ENCODE data around the gene GET3. TPM values are rescaled to one million over a fixed set of nuclear protein-coding genes. Genes with fewer than 3 reads are reported as not detected.

GET3 gene
- total RNA-seq, 1 donor from 2014 or later, result 86.6 TPM

DNA sequence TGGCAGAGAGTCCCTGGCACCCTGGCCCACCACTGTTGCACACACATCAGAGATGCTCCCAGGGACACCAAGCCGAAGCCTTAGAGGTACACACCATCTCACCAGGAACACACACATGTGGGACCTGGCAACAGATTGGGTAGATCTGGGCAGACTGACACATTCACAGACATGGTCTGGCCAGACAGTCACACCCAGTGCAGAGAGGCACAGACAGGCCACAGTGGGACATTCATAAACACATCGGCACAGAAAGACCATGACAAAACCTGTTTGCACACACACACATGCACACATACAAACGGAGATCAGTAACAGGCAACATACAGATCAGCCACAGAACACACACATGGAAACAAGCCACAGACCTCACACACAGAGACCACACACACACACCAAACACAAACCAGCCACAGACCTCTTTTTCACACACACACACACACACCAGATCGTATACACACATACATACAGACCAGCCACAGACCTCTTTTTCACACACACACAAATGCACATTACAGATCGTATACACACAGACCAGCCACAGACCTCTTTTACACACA is 47.7 kb downstream of the GET3 start:
- DNase-seq (ENCODE audit: low read depth), result no peak
- H3K4me3 ChIP-seq (ENCODE audit: low read depth, low read length), result no peak overlapping the region
- no peak for TF ChIP-seq CTCF (conservative IDR thresholded peaks at IDR 0.05; ENCODE audit: low read depth, low read length)

DNA sequence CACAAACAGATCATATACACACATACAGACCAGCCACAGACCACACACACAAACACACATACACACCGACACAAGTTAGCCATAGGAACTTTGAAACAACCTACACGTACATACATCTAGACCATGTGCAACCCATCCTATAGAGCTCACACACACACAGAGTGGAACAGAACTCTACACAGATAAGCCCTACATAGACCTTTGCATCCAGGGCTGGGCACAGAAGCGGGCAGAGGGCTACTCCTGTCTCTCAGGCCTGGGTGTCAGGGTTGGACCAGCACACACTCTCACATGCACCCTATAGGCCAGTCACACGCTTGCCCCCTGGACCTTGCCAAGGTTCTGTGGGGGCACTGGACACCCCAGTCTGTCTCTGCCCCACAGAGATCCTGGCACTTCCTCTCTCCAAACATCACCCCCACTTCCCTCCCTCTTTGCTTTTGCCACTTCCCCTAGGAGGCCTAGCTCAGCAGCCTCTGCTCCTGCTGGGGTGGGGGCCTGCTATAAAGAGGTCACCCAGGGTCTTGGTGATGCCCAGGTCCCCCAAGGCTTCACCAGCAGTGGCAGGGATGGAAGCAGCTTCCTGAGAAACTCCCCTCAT is 48.2 kb downstream of the GET3 start:
- no peak overlapping the region for H3K4me3 ChIP-seq (ENCODE audit: low read depth, low read length)
- DNase-seq (ENCODE audit: low read depth), result no peak
- TF ChIP-seq CTCF (conservative IDR thresholded peaks at IDR 0.05; ENCODE audit: low read depth, low read length), result no peak

DNA sequence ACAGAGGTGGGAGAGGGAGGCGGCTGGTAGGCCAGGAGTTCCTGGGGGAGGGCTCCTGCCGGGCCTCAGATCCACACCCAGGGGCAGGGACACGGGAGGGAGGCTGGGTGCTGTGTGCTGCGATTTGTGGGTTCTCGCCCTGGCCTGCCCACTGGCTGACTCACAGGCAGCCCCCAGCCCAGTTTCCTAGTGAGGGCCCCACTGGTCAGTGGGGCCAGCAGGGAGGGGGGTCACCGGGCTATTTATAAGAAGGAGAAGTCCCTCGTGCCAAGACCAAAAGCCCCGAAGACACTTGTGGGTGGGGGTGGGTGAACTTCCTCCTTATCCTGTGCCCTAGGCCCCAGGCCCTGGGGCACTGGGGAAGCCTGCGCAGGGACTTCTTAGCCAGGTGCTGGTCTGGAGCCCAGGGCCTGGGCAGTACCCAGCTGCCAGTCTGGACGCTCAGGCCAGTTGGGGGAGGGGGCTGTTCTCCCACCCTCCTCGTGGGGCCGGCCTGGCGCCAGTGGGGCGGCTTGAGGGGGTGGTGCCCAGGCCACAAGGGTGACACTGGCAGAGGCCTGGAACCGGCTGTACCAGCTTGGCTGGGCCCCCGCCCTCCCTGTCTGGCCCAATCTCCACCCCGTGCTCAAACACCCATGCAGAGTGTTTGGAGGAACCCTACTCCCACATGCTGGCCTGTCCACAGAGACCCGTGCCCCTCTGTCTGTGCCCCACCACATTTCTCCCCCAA is 49.0 kb downstream of the GET3 start:
- no peak for DNase-seq (ENCODE audit: low read depth)
- H3K4me3 ChIP-seq (ENCODE audit: low read depth, low read length), result no peak overlapping the region

GRCh38 chr19:12786952-12787351 is 49.7 kb downstream of the GET3 start:
- TF ChIP-seq CTCF (conservative IDR thresholded peaks at IDR 0.05; ENCODE audit: low read depth, low read length), result no peak
- H3K4me3 ChIP-seq (ENCODE audit: low read depth, low read length), result no peak overlapping the region
- no peak for DNase-seq (ENCODE audit: low read depth)

More for the DNA sequence above, 49.0 kb downstream of the GET3 start:
- TF ChIP-seq CTCF (conservative IDR thresholded peaks at IDR 0.05; ENCODE audit: low read depth, low read length), result no peak

DNA sequence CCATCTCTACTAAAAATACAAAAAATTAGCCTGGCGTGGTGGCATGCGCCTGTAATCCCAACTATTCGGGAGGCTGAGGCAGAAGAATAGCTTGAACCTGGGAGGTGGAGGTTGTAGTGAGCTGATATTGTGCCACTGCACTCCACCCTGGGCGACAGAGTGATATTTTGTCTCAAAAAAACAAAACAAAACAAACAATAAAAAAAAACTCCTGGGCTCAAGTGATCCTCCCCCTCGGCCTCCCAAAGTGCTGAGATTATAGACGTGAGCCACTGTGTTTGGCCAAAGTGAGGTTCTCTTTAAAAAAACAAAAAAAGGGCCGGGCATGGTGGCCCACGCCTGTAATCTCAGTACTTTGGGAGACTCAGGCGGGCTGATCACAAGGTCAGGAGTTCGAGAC is 50.2 kb downstream of the GET3 start:
- no peak for DNase-seq (ENCODE audit: low read depth)
- no peak overlapping the region for H3K4me3 ChIP-seq (ENCODE audit: low read depth, low read length)
- TF ChIP-seq CTCF (conservative IDR thresholded peaks at IDR 0.05; ENCODE audit: low read depth, low read length), result no peak

GRCh38 chr19:12788042-12788681 is 50.9 kb downstream of the GET3 start:
- no peak for TF ChIP-seq CTCF (conservative IDR thresholded peaks at IDR 0.05; ENCODE audit: low read depth, low read length)
- DNase-seq (ENCODE audit: low read depth), result no peak
- H3K4me3 ChIP-seq (ENCODE audit: low read depth, low read length), result peak overlapping the region; percentile 96

Measured in epithelial cell of proximal tubule (primary cell).